OCI-LY1 (cell line): ENCODE measurements around the gene LYPD6.

Experiments
- H2AFZ ChIP-seq: fragments of 200-600 bp; sonication (generic), shearing (Covaris generic); 2 replicates; pipeline ENCODE4 v1.6.0; 2014; ENCODE audit warnings: antibody characterized with exemption, mild to moderate bottlenecking, low read length
- H3F3A ChIP-seq: fragments of 200-600 bp; sonication (generic), shearing (Covaris generic); 2 replicates; pipeline ENCODE4 v1.6.0; 2014; ENCODE audit warnings: mild to moderate bottlenecking, antibody characterized with exemption, low read length, moderate library complexity; ENCODE audit not compliant: insufficient read depth
- H3K27ac ChIP-seq: fragments of 200-600 bp; sonication (generic); 2 replicates; pipeline ENCODE4 v1.5.1; 2014; ENCODE audit warnings: low read length, mixed run types, mild to moderate bottlenecking, low read depth; ENCODE audit not compliant: poor library complexity, severe bottlenecking
- H3K27me3 ChIP-seq: fragments of 200-600 bp; sonication (generic); 2 replicates; pipeline ENCODE4 v1.6.0; 2014; ENCODE audit warnings: antibody characterized with exemption, mild to moderate bottlenecking, low read length, moderate library complexity; ENCODE audit not compliant: insufficient read depth
- H3K36me3 ChIP-seq: fragments of 200-600 bp; sonication (generic); 2 replicates; pipeline ENCODE4 v1.6.1; 2014; ENCODE audit warnings: mild to moderate bottlenecking, antibody characterized with exemption, low read length, moderate library complexity, mixed read lengths; ENCODE audit not compliant: insufficient read depth
- H3K4me1 ChIP-seq: fragments of 200-600 bp; sonication (generic); 2 replicates; pipeline ENCODE4 v1.5.1; 2014; ENCODE audit warnings: mild to moderate bottlenecking, low read length, moderate library complexity; ENCODE audit not compliant: insufficient read depth, severe bottlenecking
- H3K4me2 ChIP-seq: fragments of 200-600 bp; sonication (generic), shearing (Covaris generic); 2 replicates; pipeline ENCODE4 v1.6.1; 2014; ENCODE audit warnings: low read length
- H3K4me3 ChIP-seq: fragments of 200-600 bp; sonication (generic); 2 replicates; pipeline ENCODE4 v1.5.1; 2014; ENCODE audit warnings: low read length, low read depth, mild to moderate bottlenecking, mixed read lengths; ENCODE audit not compliant: poor library complexity, severe bottlenecking
- H3K79me2 ChIP-seq: fragments of 200-600 bp; shearing (Covaris generic); 2 replicates; pipeline ENCODE4 v1.6.1; 2016; ENCODE audit warnings: mixed run types, low read length, mixed read lengths; ENCODE audit not compliant: insufficient read depth
- H3K9ac ChIP-seq: fragments of 200-600 bp; sonication (generic), shearing (Covaris generic); 2 replicates; pipeline ENCODE4 v1.6.1; 2014; ENCODE audit warnings: mild to moderate bottlenecking, low read length, mixed read lengths
- H3K9me2 ChIP-seq: fragments of 200-600 bp; sonication (generic), shearing (Covaris generic); 2 replicates; pipeline ENCODE4 v1.6.1; 2014; ENCODE audit warnings: low read depth, mild to moderate bottlenecking, low read length, mixed read lengths
- H3K9me3 ChIP-seq: fragments of 200-600 bp; shearing (Covaris generic); 2 replicates; pipeline ENCODE4 v1.6.1; 2014; ENCODE audit warnings: low read length, mixed read lengths
- H4K20me1 ChIP-seq: fragments of 200-600 bp; sonication (generic), shearing (Covaris generic); 2 replicates; pipeline ENCODE4 v1.6.0; 2016; ENCODE audit warnings: mild to moderate bottlenecking, low read length; ENCODE audit not compliant: insufficient read depth
- EZH2 ChIP-seq: fragments of 200-600 bp; sonication (generic), shearing (Covaris generic); IDR thresholded peaks from 2 replicates; pipeline ENCODE4 v1.8.0; 2017; ENCODE audit warnings: borderline replicate concordance, mixed run types, mild to moderate bottlenecking, antibody characterized with exemption, low read length, moderate library complexity, mixed read lengths
- TF ChIP-seq, protein P1 (sequence below): fragments of 200-600 bp; sonication (generic), shearing (Covaris generic); IDR thresholded peaks from 2 replicates; pipeline ENCODE4 v1.5.1; 2017; ENCODE audit warnings: mild to moderate bottlenecking, antibody characterized with exemption, low read length, moderate library complexity, mixed read lengths

Gene LYPD6

GRCh38 chr2:149339324-149339723 is 8.9 kb downstream of the LYPD6 start:
- Histone ChIP-seq H3K79me2 (no peaks in the 10 kb centered on the region), H3K36me3 (no peaks in the 10 kb centered on the region), H3K27ac (no peak overlapping the region), H2AFZ (no peak overlapping the region), H3K9me2 (no peaks in the 10 kb centered on the region), H3K27me3 (no peaks in the 10 kb centered on the region), H3K4me1 (no peaks in the 10 kb centered on the region), H3K4me2 (no peak overlapping the region), H3K9me3 (no peaks in the 10 kb centered on the region), H4K20me1 (no peaks in the 10 kb centered on the region), H3K4me3 (no peak overlapping the region), H3K9ac (no peak overlapping the region), H3F3A (no peaks in the 10 kb centered on the region)
- TF ChIP-seq EZH2 = no peak
- TF ChIP-seq, protein P1, sequence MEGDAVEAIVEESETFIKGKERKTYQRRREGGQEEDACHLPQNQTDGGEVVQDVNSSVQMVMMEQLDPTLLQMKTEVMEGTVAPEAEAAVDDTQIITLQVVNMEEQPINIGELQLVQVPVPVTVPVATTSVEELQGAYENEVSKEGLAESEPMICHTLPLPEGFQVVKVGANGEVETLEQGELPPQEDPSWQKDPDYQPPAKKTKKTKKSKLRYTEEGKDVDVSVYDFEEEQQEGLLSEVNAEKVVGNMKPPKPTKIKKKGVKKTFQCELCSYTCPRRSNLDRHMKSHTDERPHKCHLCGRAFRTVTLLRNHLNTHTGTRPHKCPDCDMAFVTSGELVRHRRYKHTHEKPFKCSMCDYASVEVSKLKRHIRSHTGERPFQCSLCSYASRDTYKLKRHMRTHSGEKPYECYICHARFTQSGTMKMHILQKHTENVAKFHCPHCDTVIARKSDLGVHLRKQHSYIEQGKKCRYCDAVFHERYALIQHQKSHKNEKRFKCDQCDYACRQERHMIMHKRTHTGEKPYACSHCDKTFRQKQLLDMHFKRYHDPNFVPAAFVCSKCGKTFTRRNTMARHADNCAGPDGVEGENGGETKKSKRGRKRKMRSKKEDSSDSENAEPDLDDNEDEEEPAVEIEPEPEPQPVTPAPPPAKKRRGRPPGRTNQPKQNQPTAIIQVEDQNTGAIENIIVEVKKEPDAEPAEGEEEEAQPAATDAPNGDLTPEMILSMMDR = no peak

DNA sequence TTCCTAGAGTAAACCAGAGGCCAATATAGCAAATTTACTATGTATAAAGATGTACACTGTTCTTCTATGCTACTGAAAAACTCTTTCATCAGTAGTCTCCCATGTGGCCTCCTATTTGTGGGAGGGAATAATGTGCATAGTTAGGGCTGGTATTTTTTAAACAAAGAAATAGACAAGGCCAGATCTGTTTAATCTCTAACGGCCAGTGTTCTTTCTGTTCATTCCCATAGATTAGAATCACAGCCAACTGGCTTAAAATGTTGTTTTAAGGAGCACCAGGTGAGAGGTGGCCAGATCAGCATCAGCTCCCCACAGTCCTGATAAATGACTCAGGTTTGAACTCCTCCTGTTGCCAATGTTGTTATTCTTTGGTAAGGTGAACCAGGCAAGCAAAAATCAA is 12.1 kb downstream of the LYPD6 start:
- Histone ChIP-seq H3K4me3 (no peak overlapping the region), H3K9me3 (no peaks in the 10 kb centered on the region), H3K27ac (no peak overlapping the region), H3K4me2 (no peak overlapping the region), H3K79me2 (no peaks in the 10 kb centered on the region), H3K36me3 (no peaks in the 10 kb centered on the region), H3K9ac (no peak overlapping the region), H3F3A (no peaks in the 10 kb centered on the region), H4K20me1 (no peaks in the 10 kb centered on the region), H3K27me3 (no peaks in the 10 kb centered on the region), H3K4me1 (no peaks in the 10 kb centered on the region), H2AFZ (no peak overlapping the region), H3K9me2 (no peaks in the 10 kb centered on the region)
- TF ChIP-seq, protein P1 = no peak
- TF ChIP-seq EZH2 = no peak

DNA sequence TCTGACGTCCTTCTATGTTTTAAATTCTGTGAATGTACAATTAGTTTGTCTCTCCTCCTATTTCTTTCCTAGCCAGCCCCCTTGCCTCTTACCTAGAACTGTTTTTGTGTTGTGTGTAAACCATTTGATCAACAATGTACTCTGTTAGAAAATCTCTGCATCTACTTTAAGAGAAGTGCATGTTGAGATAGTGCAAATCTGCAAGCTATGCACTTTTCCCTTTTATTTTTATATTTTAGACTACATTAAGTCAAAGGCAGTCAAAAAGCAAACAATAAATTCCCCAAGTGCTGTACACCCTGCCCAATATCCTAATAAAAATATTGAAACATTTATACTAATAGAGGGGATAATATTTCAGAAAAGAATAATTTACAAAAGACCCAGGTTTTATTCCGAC is 13.7 kb downstream of the LYPD6 start:
- Histone ChIP-seq H4K20me1 (no peaks in the 10 kb centered on the region), H3K4me1 (no peaks in the 10 kb centered on the region), H2AFZ (no peak overlapping the region), H3K27ac (no peak overlapping the region), H3K36me3 (no peaks in the 10 kb centered on the region), H3K9me3 (no peaks in the 10 kb centered on the region), H3F3A (no peaks in the 10 kb centered on the region), H3K4me3 (no peak overlapping the region), H3K27me3 (no peaks in the 10 kb centered on the region), H3K9ac (no peak overlapping the region), H3K9me2 (no peaks in the 10 kb centered on the region), H3K79me2 (no peaks in the 10 kb centered on the region), H3K4me2 (no peak overlapping the region)
- TF ChIP-seq, protein P1 = no peak
- TF ChIP-seq EZH2 = no peak
